Ecto neural progenitor cell (in vitro differentiated cells): ENCODE data around the gene RIIAD1.
"Not testable (repeated sequence)": the region's sequence is repeated elsewhere in the genome, so short reads cannot be mapped to it uniquely, and the experiment has no call there.

ENCODE experiments used
- DNase-seq: peaks from one replicate; pipeline ENCODE4 v3.0.0-alpha.2; 2018; ENCODE audit warnings: low spot score

Gene RIIAD1, protein sequence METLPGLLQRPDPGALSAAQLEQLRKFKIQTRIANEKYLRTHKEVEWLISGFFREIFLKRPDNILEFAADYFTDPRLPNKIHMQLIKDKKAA

DNA sequence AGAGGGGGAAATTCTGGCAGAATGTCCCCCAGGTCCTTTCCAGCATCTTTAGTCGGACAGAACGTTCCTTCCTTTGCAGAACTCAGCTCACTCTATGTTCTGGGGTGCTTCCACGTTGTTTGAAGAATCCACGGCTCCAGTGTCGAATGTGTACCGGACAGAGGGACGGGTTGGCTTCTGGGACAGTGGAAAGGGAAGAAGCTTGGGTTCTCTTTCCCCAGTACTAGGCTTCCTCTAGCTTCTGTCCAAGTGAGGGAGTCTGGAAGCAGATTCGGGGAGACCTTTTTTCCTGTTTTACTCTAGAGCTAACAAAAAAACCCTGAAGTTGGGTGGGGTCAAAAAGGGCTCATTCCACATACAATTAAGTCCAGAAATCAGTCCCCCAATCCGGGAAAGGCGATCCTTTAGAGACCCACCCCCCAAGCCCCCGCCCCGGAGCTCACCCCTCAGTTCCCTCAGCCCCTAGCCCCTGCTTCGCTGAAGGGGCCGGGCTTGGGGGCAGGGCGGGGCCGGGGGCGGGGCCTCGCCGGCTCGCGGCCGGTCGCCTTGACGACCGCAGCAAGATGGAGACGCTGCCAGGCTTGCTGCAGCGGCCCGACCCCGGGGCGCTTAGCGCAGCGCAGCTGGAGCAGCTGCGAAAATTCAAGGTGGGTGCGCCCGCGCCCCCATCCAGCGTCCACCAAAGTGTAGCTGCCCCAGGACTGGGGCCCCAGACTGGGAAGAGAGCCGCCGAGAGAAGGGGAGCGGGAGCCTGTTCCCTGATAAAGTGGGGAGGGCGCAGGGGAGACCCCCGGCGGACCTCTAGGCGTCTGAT lies at the start of gene RIIAD1:
RIIAD1 (plus strand) TSS at position 549 of the 814 bp plus-strand sequence; CDS start at position 564, 15 bp downstream.
- DNase-seq = peak; percentile 82

DNA sequence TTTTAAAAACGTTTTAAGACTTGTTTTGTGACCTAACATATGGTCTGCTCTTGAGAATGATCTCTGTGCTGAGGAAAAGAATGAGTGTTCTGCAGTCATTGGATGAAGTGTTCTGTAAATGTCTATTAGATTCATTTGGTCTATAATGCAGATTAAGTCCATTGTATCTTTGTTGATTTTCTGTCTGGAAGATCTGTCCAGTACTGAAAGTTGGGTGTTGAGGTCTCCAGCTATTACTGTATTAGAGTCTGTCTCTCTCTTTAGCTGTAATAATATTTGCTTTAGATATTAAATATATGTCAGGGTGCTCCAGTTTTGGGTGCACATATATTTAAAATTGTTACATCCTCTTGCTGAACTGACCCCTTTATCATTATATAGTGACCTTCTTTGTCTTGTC lies 47.9 kb upstream of the RIIAD1 start:
- DNase-seq = no peak

DNA sequence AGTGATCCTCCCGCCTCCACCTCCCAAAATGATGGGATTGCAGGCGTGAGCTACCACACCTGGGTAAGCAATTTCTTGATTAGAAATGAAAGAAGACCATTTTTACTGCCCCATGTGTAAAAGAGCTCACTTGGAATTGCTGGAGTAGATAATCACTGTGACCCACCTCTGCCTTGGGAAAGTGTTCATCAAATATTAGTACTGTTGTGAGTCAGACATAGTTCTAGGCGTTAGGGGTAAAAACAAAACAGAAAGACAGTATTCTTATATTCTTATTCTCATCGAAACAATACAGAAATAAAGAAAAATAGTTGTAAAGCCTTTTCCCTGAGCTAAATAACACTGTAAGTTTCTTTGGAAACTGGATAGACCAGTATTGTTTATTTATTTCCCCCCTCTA lies 40.9 kb upstream of the RIIAD1 start:
- DNase-seq = no peak

DNA sequence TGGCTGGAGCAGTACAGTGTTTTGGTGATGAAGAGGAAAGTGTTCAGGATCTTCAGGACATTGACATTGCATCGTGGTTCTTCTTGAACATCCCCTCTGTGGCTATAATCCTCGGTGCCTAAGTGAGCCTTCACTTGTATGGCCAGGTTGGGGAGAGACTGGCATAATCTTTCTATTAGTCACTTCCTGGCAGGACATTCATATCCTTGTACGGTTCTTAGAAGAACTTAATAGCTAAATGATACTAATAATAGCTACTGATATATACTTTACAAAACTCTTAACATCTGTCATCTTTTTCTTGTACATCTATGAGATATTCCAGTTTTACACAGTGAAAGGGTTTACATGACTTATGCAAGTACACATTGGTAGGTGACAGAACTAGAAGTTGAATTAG lies 40.5 kb upstream of the RIIAD1 start:
- no peak for DNase-seq

DNA sequence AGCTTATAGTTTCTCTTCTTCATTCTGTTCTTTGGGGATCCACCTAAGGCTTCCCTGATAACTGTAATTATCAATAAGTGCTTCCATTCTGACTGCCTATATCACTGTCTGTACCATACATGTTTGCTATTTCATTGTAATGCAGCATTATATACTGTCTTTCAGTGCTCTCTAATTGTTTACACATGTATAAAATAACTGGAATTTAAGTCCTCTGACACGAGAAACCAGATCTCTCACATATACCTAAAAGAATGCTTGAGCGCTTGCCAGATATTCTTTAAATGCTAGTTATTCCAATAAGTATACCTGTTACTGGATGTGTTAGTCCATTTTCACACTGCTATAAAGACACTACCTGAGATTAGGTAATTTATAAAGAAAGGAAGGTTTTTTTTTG lies 39.4 kb upstream of the RIIAD1 start:
- DNase-seq = no peak

DNA sequence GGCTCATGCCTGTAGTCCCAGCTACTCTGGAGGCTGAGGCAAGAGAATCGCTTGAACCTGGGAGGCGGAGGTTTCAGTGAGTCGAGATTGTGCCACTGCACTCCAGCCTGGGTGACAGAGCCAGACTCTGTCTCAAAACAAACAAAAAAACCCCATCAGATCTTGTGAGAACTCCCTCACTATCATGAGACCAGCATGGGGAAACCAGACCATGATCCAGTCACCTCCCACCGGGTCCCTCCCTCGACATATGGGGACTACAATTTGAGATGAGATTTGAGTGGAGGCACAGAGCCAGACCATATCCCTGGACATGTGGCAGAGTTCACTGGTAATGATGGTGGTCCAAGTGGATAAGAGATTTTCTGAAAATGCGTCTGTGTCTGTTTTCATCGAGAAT lies 38.4 kb upstream of the RIIAD1 start:
- not testable (repeated sequence) for DNase-seq

DNA sequence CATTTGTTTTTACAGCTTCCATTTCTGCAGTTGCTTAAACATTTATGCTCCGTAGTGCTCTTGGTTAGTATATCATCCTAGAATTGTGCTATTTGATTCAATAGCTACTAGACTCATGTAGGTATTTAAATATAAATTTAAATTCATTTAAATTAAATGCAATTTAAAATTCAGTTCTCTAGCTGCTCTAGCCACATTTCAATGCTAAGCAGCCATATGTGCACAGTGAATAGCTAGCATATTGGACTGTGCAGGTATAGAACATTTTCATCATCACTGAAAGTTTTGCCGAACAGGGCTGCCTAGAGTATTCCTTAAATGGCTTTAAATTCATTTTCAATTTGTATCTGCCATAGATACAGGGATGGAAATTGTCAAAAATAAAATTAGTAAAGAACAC lies 37.2 kb upstream of the RIIAD1 start:
- DNase-seq = no peak

DNA sequence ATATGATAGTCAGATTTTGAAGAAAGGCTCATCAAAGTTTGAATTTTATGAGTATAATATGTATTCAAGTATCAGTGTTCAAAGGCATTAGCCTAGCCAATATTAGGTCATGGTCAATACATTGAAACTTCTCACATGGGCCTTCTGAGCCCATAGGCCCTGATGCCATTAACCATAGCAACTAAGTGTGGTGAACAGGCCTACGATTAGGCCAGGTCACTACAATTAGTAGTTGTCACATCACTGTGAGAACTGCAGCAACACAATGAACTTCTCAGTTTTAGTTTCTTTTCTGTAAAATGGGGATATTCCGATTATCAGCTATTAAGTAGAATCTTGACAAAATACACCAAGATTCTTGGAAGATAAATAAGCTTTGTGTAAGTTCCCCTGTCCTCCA lies 34.8 kb upstream of the RIIAD1 start:
- no peak for DNase-seq

DNA sequence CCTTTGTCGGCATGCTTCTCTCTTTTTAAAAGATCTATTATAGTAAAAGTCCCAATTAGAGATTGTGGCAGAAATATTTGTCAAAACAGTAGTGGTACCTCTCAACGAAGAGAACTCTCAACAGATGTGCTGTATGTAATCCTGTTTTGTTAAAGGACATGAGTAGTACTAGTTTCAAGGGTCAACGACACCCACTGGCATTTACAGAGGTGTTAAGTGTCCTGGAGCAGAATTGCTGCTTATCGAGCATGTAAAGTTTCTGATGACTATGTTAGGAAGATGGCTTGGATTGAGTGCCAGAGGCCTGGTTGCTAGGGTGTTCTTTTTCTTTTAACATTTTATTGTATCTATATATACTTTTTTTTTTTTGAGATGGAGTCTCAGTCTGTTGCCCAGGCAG lies 31.8 kb upstream of the RIIAD1 start:
- DNase-seq = no peak

DNA sequence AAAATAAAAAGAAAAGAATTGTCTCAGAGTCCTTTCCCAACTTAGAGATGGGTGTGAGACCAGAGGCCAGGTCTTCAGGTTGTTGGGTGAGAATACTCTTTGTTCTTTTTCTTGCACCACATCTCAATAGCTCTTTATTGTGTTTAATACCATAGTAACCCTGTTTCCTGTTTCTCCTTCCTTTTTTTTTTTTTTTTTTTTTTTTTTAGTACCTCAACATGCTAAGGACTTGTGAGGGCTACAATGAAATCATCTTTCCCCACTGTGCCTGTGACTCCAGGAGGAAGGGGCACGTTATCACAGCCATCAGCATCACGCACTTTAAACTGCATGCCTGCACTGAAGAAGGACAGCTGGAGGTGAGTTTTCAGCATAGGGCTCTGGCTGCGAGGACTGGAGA lies 29.1 kb upstream of the RIIAD1 start:
- DNase-seq = no peak

DNA sequence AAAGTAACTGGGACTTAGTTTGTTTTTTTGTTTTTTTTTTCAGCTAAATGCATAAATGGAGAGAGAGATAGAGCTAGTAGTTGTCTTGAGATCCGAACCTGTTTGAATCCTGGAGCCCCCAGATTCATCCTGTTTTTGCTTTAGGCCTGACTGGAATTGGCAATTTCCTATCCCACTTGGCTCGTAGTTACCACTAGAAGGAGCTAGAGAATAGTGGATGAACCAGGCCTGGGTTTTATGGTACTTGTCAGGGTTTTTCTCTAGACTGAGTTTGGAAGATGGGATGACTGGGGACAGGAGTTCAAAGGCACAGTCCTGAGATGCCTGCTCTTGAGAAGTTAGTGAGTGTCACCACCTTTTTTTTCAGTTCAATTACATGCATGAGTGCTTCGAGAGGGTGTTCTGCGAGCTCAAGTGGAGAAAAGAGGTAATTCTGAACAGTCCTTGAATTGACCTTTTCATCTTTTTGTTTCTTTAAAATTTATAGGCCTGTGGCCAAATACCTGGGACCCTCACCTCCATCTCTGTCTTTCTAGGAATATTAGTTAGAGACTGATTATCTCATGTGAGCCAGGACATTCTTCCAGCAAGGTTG lies 28.2 kb upstream of the RIIAD1 start:
- DNase-seq = no peak

DNA sequence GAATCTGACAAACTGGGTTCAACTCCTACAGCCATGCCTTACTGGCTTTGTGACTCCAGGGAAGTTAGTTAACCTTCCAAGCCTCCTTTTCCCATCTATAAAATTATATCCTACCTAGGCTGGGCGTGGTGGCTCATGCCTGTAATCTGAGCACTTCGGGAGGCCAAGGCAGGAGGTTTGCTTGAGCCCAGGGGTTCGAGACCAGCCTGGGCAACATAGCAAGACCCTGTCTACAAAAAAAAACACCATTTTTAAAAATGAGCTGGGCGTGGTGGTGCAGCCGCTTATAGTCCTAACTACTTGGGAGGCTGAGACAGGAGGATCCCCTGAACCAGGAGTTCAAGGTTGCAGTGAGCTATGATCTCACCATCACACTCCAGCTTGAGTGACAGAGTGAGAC lies 19.8 kb upstream of the RIIAD1 start:
- no peak for DNase-seq

DNA sequence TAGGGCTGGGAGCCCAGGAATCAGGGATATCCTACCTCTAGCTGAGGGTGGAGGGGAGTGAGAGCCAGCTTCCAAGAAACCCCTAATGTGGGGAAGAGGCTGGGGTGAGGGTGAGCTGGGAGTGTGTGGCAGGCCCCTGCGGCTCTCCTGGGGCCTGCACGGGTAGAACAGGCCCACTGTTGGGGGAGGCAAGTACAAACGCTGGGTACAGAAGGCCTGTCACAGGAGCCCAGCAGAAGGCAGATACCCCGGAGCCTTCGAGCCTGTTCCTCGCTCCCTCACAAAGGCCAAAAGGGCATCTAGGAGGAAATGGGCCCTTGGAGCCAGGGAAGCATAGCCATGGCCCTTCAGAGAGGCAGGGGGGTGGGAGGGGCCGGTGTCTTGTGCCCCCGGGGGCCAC lies 18.4 kb upstream of the RIIAD1 start:
- no peak for DNase-seq

DNA sequence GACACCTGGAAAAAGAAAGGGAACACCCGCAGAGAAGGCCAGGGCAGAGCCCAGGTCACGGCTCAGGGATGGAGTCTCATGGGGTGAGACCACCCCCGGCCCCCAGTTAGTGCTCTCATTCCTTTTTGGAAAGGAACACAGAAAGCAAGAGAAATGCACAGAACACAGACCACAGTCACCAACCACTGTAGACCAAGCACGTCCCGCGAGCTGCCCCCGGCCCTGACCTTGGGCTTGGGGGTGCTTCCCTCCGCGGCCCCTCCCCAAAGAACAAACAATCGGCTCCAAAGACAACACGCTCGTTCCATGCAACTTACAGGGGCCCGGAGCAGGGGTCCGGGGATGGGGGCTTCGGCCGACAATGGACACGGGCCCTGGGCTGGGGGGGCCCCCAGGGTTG lies 17.5 kb upstream of the RIIAD1 start:
- DNase-seq = no peak

DNA sequence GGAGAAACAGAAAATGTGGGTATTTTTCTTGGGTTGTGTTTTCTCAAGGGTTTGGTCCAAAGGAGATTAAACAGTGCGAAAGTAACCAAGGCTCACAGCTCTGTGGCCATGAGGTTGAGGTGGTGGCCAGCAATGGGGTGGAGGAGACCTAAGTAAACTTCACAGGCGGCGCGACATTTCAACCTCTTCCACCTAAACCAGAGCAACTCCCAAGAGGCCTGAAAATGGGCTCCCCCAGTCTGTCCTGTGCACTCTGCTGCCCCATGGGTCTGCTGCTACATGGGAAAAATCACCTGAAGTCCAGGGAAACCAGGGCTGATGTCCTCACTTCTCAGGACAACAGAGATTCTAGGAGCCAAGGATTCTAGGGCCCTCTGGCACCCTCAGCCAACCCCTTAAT lies 17.1 kb upstream of the RIIAD1 start:
- no peak for DNase-seq

DNA sequence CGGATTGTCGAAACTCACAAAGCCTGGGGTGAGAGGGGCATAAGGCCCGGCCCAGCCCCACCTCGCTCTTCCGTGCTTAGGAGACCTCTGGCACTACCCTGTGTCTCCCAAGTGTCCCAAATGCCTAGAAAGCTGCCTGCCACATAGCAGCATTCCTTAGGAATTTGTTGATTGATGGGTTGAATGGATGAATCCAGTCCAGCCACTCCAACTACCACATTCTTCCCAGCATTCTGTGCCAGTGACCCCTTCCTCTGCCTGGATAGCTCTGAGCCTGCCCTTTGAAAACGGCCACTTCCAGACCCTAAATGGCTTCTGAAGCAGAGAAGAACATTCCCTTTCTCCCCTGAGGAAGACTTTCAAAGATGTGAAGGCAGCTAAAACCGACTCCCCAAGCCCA lies 16.2 kb upstream of the RIIAD1 start:
- no peak for DNase-seq

DNA sequence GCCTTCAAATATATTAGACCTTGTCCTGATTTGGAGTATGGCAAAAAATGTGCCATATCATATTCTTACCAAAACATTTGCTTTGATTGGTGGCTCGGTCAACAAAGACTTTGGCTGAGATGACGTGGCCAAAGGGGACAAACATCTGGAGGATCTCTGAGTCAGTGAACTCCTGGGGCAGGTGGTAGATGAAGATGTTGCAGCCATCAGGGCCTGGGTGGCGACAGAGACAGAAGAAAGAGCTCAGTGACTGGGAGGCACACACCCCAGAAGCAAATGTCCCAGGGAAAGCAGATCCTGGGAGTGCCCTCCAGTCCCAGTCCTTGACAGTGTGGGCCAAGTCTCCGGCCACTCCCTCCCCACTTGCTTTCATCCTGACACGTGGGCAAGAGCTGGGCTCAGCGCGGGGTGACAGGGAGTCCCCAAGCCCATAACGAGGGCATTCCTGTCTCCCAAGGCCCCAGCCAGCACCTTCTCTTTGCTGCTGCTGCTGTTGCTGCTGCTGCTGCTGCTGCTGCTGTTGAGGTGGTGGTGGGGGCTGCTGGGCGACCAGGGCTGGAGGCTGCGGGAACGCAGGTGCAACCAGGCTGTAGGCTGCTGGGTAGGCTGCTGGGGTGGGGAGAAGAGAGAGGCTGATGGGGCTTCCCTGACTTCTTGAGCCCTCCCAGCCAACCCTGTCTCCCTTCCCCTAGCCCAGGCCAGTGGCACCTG lies 15.4 kb upstream of the RIIAD1 start:
- no peak for DNase-seq

DNA sequence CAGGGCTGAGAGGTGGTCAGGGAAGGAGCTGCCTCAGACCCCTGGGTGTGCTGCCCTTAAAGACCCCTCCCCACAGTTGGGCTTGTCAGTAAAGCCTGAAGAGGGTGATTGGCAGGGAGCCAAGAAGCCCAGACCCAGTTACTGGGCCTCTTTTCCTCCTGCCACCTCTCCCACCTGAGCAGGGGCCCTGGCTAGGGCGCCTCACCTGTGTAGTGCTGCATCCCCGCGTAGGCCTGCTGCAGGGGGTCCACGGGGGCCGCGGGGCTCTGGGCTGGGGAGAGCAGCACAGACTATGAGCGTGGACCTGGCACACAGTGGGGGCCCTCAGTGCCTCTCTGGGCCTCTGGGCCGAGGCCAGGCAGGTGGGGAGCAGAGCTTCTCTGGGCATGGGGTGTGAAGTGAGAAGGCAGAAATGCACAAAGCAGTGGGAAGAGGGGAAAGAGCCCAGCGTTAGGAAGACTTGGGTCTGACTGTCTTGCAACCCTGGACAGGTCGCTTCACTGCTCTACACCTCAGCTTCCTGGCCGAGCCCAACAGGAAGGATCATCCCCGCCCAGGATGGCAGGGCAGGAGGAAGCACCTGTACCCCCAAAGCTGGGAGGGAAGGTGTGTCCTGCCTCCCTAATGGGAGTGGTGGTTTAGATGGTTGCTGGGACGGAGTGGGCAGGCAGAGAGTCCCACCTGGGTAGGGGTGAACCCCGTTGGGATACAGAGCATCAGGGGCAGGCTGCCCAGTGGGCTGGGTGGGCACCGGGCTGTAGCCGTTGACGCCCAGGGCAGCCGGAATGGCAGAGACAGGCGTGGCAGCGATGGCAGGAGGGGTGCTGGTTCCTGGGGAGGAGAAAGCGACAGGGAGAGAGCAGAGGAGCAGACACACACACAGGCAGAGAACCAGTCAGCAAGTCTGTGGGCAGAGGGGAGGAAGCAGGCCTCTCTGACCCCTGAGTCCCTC lies 14.6 kb upstream of the RIIAD1 start:
- no peak for DNase-seq

DNA sequence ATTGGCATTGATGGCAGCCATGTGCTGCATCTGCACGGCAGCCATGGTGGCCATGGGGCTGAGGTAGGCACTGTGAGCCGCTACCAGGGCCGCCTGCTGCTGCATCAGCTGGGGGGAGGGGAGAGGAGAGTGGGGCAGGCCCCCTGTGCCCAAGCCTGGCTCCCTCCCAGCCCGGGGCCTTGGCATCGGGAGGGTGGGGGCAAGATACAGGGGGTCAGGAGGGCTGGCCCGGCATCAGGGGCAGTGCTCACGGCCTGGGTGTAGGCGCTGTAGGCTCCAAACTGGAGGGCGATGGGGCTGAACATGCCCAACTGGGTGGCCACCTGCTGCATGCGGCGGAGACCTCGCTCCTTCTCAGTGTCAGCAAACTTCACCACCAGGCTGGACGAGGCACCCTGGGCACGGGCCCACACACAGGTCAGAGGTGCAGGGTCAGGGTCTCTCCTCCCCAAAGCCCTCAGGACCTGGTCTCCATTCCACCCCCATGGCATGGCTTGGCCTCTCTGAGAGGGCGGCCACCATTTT lies 13.7 kb upstream of the RIIAD1 start:
- no peak for DNase-seq

DNA sequence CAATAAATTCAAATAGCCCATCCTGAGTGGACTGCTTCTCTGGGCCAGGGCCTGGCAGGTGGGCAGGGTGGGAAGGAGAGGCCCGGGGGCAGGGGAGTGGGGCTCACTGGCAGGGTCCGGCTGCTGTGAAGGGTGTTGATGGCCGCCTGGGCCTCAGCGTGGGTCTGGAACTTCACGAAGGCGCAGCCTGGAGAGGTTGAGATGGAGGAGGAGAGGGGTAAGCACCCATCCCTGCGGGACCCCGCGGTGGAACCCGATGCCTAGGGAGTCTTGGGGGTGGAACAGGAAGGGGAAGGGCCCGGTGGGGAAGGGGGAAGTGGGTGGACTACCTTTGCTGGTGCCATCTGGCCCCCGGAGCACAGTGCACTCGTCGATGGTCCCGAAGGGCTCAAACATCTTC lies 12.4 kb upstream of the RIIAD1 start:
- DNase-seq = no peak

DNA sequence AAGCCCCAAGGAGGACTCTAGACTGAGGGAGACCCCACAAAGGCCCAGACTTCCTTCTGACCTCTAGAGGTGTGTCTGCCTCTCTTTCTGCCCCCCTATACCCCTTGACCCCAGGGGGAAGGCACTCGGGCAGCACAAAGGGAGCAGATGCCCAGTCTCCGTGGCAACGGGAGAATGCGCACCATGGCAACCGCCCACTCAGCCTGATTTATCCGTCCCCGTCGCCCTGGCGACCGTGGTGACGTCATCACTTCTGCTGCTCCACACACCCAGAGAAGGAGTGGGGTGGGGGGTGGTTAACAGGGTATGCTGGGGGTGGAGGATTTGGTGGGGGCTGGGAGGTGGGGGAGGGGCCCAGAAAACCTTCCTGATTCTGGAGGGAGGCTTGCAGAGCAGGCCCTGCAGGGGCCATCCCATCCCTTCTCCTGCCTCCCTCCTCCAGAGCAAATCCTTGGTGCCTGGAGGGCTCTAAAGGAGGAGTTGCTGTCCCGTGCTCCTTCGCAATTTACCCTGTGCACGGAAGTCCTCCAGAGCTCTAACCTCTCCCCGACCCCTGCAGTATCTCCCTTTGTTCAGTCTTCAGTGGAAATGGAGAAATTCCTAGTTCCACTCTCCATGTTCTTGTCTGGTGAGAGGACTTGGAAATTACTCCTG lies 11.0 kb upstream of the RIIAD1 start:
- DNase-seq = peak; percentile 91
